ENCODE data around the gene SRC.

Gene SRC

GRCh38 chr20:37345339-37346235 is at the start of gene SRC:
Gene SRC, plus strand, starts transcription at chr20:37346140. Its CDS starts 38,014 bp downstream, at chr20:37384154.
- TF ChIP-seq Cebpa-rat (IDR thresholded peaks at IDR 0.05): no peak
- H4K20me1 ChIP-seq: peaks cover 39% of the 10 kb centered on the region
- peaks cover 14% of the 10 kb centered on the region for H3K36me3 ChIP-seq
- peak within 1 kb of the TSS; percentile 73 for H3K4me3 ChIP-seq
- H3K27ac ChIP-seq: peak within 1 kb of the TSS; percentile 57
- peak within 1 kb of the TSS; percentile 90 for H3K4me2 ChIP-seq
- H3K9me3 ChIP-seq: no peaks in the 10 kb centered on the region
- no peaks in the 10 kb centered on the region for H3K27me3 ChIP-seq
- H3K4me1 ChIP-seq: peaks cover 65% of the 10 kb centered on the region
- H3K9ac ChIP-seq: peak within 1 kb of the TSS; percentile 78

GRCh38 chr20:37296371-37296770 is 49.6 kb upstream of the SRC start:
- Histone ChIP-seq H4K20me1 (peaks cover 49% of the 10 kb centered on the region), H3K4me2 (peak overlapping the region; percentile 18)
- no peak for TF ChIP-seq Cebpa-rat (IDR thresholded peaks at IDR 0.05)

GRCh38 chr20:37297066-37297736 is 48.7 kb upstream of the SRC start:
- Histone ChIP-seq H4K20me1 (peaks cover 57% of the 10 kb centered on the region), H3K4me1 (peaks cover 15% of the 10 kb centered on the region), H3K27ac (no peak overlapping the region), H3K9ac (no peak overlapping the region), H3K9me3 (peaks cover 20% of the 10 kb centered on the region), H3K4me3 (no peak overlapping the region), H3K27me3 (no peaks in the 10 kb centered on the region), H3K4me2 (no peak overlapping the region), H3K36me3 (peaks cover 77% of the 10 kb centered on the region)
- no peak for TF ChIP-seq Cebpa-rat (IDR thresholded peaks at IDR 0.05)

More at GRCh38 chr20:37296371-37296770, 49.6 kb upstream of the SRC start:
- H3K27ac ChIP-seq: no peak overlapping the region
- H3K9ac ChIP-seq: no peak overlapping the region
- H3K9me3 ChIP-seq: peaks cover 22% of the 10 kb centered on the region
- H3K4me1 ChIP-seq: peaks cover 23% of the 10 kb centered on the region
- H3K36me3 ChIP-seq: peaks cover 77% of the 10 kb centered on the region
- no peaks in the 10 kb centered on the region for H3K27me3 ChIP-seq
- H3K4me3 ChIP-seq: no peak overlapping the region

GRCh38 chr20:37298190-37298939 is 47.6 kb upstream of the SRC start:
- Histone ChIP-seq H3K4me3 (no peak overlapping the region), H4K20me1 (peaks cover 59% of the 10 kb centered on the region), H3K27ac (no peak overlapping the region), H3K27me3 (no peaks in the 10 kb centered on the region), H3K4me2 (no peak overlapping the region), H3K9me3 (peaks cover 8% of the 10 kb centered on the region), H3K9ac (no peak overlapping the region), H3K36me3 (peaks cover 77% of the 10 kb centered on the region), H3K4me1 (peaks cover 16% of the 10 kb centered on the region)
- no peak for TF ChIP-seq Cebpa-rat (IDR thresholded peaks at IDR 0.05)

- Histone ChIP-seq H3K36me3 (peaks cover 76% of the 10 kb centered on the region), H3K9me3 (no peaks in the 10 kb centered on the region), H4K20me1 (peaks cover 58% of the 10 kb centered on the region), H3K27ac (no peak overlapping the region), H3K27me3 (no peaks in the 10 kb centered on the region), H3K4me2 (no peak overlapping the region), H3K4me3 (no peak overlapping the region), H3K4me1 (peaks cover 31% of the 10 kb centered on the region), H3K9ac (no peak overlapping the region)
- TF ChIP-seq Cebpa-rat (IDR thresholded peaks at IDR 0.05): no peak
These were observed 46.0 kb upstream of the SRC start for GRCh38 chr20:37299718-37300528.

- H3K27ac ChIP-seq: no peak overlapping the region
- H3K9ac ChIP-seq: no peak overlapping the region
- peaks cover 58% of the 10 kb centered on the region for H4K20me1 ChIP-seq
These were observed 44.8 kb upstream of the SRC start for GRCh38 chr20:37301120-37301519.

GRCh38 chr20:37301558-37301957 is 44.4 kb upstream of the SRC start:
- no peak overlapping the region for H3K27ac ChIP-seq
- H3K27me3 ChIP-seq: no peaks in the 10 kb centered on the region
- H4K20me1 ChIP-seq: peaks cover 55% of the 10 kb centered on the region
- peaks cover 86% of the 10 kb centered on the region for H3K36me3 ChIP-seq
- no peaks in the 10 kb centered on the region for H3K9me3 ChIP-seq
- H3K9ac ChIP-seq: no peak overlapping the region
- no peak overlapping the region for H3K4me2 ChIP-seq
- H3K4me3 ChIP-seq: no peak overlapping the region
- TF ChIP-seq Cebpa-rat (IDR thresholded peaks at IDR 0.05): no peak
- H3K4me1 ChIP-seq: peaks cover 33% of the 10 kb centered on the region

More at GRCh38 chr20:37301120-37301519, 44.8 kb upstream of the SRC start:
- Histone ChIP-seq H3K27me3 (no peaks in the 10 kb centered on the region), H3K4me3 (no peak overlapping the region), H3K4me1 (peaks cover 35% of the 10 kb centered on the region), H3K4me2 (no peak overlapping the region), H3K36me3 (peaks cover 82% of the 10 kb centered on the region), H3K9me3 (no peaks in the 10 kb centered on the region)
- TF ChIP-seq Cebpa-rat (IDR thresholded peaks at IDR 0.05): no peak

- no peak overlapping the region for H3K9ac ChIP-seq
- H3K9me3 ChIP-seq: no peaks in the 10 kb centered on the region
- no peaks in the 10 kb centered on the region for H3K27me3 ChIP-seq
- no peak overlapping the region for H3K4me2 ChIP-seq
- H4K20me1 ChIP-seq: peaks cover 41% of the 10 kb centered on the region
- peaks cover 83% of the 10 kb centered on the region for H3K36me3 ChIP-seq
- TF ChIP-seq Cebpa-rat (IDR thresholded peaks at IDR 0.05): no peak
- no peak overlapping the region for H3K4me3 ChIP-seq
- peaks cover 31% of the 10 kb centered on the region for H3K4me1 ChIP-seq
- H3K27ac ChIP-seq: no peak overlapping the region
These were observed 43.0 kb upstream of the SRC start for GRCh38 chr20:37302981-37303380.

- peaks cover 31% of the 10 kb centered on the region for H3K4me1 ChIP-seq
- H3K27me3 ChIP-seq: no peaks in the 10 kb centered on the region
- H3K9me3 ChIP-seq: no peaks in the 10 kb centered on the region
- no peak overlapping the region for H3K27ac ChIP-seq
- H4K20me1 ChIP-seq: peaks cover 42% of the 10 kb centered on the region
- no peak for TF ChIP-seq Cebpa-rat (IDR thresholded peaks at IDR 0.05)
- no peak overlapping the region for H3K9ac ChIP-seq
- H3K36me3 ChIP-seq: peaks cover 83% of the 10 kb centered on the region
- no peak overlapping the region for H3K4me3 ChIP-seq
- no peak overlapping the region for H3K4me2 ChIP-seq
These were observed 42.3 kb upstream of the SRC start for GRCh38 chr20:37303637-37304036.

Measured in BLaER1 (cell line).